ENCODE results near the gene TINCR.

- TF ChIP-seq EZH2 (IDR thresholded peaks at IDR 0.05; ENCODE audit: borderline replicate concordance, low read length) (no peak), CTCF (conservative IDR thresholded peaks at IDR 0.05 in 1 of 2, IDR thresholded peaks at IDR 0.05 in 1 of 2; ENCODE audit: extremely low read depth in 1 of 2, insufficient read depth in 1 of 2, low read depth in 1 of 2, low read length in 2 of 2) (no peak)
Observed at GRCh38 chr19:5605362-5605761, 37.6 kb upstream of the TINCR start.
